ENCODE measurements around the gene MPO.
A peak's percentile ranks its signal among the peaks of the same experiment; 100 is the strongest.

MPO gene, protein sequence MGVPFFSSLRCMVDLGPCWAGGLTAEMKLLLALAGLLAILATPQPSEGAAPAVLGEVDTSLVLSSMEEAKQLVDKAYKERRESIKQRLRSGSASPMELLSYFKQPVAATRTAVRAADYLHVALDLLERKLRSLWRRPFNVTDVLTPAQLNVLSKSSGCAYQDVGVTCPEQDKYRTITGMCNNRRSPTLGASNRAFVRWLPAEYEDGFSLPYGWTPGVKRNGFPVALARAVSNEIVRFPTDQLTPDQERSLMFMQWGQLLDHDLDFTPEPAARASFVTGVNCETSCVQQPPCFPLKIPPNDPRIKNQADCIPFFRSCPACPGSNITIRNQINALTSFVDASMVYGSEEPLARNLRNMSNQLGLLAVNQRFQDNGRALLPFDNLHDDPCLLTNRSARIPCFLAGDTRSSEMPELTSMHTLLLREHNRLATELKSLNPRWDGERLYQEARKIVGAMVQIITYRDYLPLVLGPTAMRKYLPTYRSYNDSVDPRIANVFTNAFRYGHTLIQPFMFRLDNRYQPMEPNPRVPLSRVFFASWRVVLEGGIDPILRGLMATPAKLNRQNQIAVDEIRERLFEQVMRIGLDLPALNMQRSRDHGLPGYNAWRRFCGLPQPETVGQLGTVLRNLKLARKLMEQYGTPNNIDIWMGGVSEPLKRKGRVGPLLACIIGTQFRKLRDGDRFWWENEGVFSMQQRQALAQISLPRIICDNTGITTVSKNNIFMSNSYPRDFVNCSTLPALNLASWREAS

GRCh38 chr17:58280480-58281217 lies at the start of gene MPO:
Gene MPO, minus strand, starts transcription at chr17:58280935. Its CDS starts 177 bp downstream, at chr17:58280758.
- no peak for ATAC-seq

DNA sequence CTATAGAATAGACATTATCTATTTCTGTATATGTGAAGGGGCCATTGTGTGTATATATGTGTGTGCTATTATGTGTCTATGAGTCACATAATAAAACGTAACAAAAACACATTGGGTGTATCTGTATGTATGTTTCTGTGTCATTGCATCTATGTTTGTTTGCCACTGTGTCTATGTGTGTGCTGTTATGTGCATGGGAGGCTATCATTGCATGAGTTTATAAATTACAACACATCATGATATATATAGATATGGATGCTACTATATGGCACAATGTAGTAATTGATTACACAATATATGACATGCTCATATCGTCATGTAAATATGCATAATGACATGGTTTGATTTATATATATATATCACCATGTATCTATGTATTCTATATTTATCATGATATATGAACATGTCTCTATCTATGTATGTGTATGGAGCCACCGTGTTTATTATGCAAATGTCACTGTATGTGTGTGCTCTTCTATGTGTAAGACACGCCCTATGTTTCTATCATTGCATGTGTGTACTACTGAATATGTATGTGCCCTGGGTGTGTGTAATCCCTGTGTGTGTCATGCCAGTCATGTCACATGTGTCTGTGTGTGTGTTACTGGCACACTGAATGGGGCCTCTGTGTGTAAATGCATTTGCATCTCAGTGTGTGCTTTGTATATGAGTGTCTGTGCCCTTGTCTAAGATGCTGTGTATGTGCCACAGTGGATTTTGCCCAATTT lies 49.2 kb upstream of the MPO start:
- peak; percentile 32 to 39 for ATAC-seq

- ATAC-seq: peak; percentile 44 to 51
Measured at GRCh38 chr17:58329035-58329809, 48.5 kb upstream of the MPO start.

- ATAC-seq: peak in 1 of 2 donors; percentile 20
Measured at GRCh38 chr17:58328195-58329034, 47.7 kb upstream of the MPO start, which contains the start of gene TSPOAP1. Gene TSPOAP1, minus strand, starts transcription at chr17:58328795. Its CDS starts 875 bp downstream, at chr17:58327920.

DNA sequence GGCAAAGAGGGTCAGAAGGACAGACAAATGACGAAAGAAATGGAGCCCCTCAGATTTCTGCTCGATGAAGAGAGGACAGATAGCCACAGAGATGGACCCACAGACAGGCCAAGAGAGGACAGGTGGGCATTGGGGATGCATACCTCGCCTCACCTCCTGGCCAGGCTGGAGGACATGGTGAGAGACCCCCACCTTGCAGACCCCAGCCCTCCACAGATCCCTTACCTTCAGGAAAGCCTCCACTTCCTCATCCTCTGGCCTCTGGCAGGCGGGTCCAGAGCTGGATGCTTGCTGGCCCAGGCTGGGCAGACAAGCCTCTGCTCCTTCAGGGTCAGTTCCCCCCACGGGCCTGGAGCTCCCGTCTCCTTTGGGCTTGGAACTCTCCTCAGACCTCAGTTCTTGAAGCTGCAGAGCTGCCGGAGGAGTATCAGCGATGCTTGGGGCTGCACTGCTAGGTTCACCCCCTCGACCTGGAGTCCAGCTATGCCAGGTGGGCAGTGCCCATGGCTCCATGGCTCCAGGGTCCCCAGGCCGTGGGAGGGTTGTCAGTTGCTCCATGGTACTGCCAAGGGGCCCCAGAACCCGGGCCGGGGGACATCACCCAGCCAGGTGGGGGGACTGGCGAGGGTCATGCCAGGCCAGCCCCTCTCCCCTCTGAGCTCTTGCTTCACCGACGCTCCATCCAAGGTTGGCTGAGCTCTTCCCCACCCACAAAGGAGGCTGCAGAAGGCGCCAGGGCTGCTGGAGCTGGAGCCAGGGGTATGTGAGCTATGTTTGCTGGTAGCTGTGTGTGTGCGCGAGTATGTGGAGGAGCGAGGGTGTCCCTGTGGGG lies 46.8 kb upstream of the MPO start:
- ATAC-seq: no peak

GRCh38 chr17:58326609-58327362 lies 46.1 kb upstream of the MPO start:
- ATAC-seq: no peak

- ATAC-seq: no peak
Measured at GRCh38 chr17:58325976-58326468, 45.3 kb upstream of the MPO start.

GRCh38 chr17:58325289-58325726 lies 44.6 kb upstream of the MPO start:
- no peak for ATAC-seq

- no peak for ATAC-seq
Measured at GRCh38 chr17:58324409-58325288, 43.9 kb upstream of the MPO start.

DNA sequence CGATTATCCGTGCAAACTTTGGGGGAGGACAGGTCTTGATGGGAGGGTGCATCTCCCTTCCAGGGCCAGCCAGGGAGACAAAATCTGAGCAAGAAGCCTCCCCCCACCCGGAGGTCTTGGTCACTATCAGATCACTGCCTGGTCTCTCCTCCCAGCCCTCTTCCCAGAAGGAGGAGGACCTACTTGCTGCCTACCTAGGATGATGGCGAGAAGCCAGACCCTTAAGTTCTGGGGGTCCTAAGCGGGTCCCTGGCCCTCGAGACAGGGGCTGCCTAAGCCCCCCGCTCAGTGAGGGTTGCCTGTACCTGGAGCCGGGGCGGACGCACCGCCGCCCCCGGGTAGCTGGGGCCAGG lies 43.3 kb upstream of the MPO start:
- ATAC-seq: no peak

DNA sequence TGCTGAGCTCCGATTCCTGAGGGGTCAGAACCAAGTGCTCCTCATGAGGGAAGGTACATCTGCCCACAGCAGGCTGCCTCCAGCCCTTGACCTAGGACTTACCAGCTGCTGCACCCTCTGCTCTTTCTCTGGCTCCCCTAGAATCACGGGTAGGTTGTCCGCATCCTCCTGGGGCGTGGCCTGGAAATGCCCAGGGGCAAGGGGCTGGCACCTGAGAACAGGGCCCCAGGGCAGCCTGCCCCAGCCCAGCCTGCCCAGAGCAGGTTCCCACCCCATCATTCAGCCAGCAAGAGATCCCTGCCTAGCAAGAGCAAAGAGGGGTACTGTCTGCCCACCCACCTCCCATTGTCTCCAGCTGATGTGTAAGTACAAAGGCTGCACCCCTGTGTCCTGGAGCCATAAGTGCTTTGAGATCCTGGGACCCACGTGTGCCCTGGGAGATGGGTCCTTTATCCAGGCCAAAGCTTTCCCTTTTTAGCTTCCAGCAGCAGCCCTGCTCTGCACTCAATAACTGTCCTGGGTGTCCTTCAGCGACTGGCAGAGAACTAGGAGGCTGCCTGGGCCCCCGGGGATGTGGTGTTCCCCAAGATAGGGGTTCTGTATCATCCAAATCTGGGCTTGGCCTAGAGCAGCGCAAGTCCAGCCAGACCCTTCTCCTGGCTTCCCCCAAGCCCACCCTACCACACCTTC lies 42.8 kb upstream of the MPO start:
- ATAC-seq: no peak

DNA sequence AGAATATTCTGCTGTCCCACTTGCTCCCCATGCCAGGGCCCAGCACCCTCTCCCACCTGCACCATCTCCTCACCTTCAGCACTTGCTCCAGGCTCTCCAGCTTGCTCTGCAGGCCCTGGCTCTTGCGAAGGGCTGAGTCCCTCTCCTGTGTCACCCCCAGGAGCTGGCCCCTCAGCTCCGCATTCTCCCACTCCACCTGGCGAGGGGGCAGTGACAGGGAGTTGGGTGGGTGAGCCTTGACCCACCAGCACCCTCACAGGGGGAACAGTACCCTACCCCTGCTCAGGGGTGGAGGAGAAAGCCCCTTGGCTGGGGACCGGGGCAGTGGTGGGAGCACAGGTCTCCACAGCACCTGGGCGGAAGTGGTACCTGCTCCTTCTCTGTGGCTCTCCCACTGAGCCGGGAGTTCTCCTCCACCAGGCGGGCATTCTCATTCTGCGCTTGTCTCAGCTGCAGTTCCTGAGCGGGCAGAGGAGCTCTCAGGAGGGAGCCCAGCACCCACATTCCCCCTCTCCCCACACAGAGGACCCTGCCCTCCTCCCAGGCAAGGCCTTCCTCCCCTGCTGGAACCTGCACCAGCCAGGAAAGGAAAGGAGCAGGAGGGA lies 41.9 kb upstream of the MPO start:
- no peak for ATAC-seq

- no peak for ATAC-seq
Measured at GRCh38 chr17:58321571-58322525, 41.1 kb upstream of the MPO start.

GRCh38 chr17:58320570-58321323 lies 40.0 kb upstream of the MPO start:
- ATAC-seq: no peak

DNA sequence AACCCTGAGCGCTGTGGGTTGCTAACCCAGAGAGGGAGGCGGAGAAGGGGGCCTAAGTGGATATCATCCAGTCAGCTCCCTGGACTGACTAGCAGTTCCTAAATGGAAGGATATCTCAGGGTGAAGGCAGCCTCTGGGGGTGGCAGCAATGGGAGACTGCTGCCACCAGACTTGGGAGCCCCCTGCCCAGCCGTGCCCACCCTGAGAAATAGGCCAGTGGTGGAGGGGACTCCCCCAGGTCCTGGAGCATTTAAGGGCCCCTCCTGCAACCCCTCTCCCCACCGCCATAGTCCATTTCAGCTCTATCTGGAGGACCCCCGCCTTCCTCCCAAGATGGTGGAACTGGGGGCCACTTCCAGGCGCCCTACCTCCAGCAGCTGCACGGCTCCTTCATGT lies 39.4 kb upstream of the MPO start:
- no peak for ATAC-seq
